ENCODE measurements around the gene FGF14. TPM values are rescaled to one million over a fixed set of nuclear protein-coding genes. Genes with fewer than 3 reads are reported as not detected.

Gene FGF14
- total RNA-seq, 2 experiments from 2014 or later: not detected

- intact Hi-C loops (cut with DNase I, micrococcal nuclease): no loop called here
- Mint-ChIP-seq H3K4me1 (no peaks in the 10 kb centered on the region), H3K27ac (no peak overlapping the region), H3K9me3 (ENCODE audit: low read depth) (no peaks in the 10 kb centered on the region), H3K4me3 (no peak overlapping the region), H3K27me3 (peaks cover 2% of the 10 kb centered on the region), H3K36me3 (ENCODE audit: low read depth) (no peaks in the 10 kb centered on the region)
- ATAC-seq (no peak), DNase-seq (no peak)
- CTCF ChIA-PET: no interaction called here
- POLR2A ChIA-PET: no interaction called here
Measured at GRCh38 chr13:102302534-102302933, 99.3 kb downstream of the FGF14 start.

- POLR2A ChIA-PET: no interaction called here
- no peaks in the 10 kb centered on the region for H3K9me3 Mint-ChIP-seq (ENCODE audit: low read depth)
- DNase-seq (no peak), ATAC-seq (no peak)
- no peak overlapping the region for H3K4me3 Mint-ChIP-seq
- H3K36me3 Mint-ChIP-seq (ENCODE audit: low read depth): no peaks in the 10 kb centered on the region
- H3K27ac Mint-ChIP-seq: no peak overlapping the region
- no peaks in the 10 kb centered on the region for H3K4me1 Mint-ChIP-seq
- intact Hi-C loops (cut with DNase I, micrococcal nuclease): no loop called here
- CTCF ChIA-PET: no interaction called here
- H3K27me3 Mint-ChIP-seq: peaks cover 2% of the 10 kb centered on the region
Measured at GRCh38 chr13:102300379-102300778, 101.5 kb downstream of the FGF14 start.

GRCh38 chr13:102299366-102299765 is 102.5 kb downstream of the FGF14 start:
- CTCF ChIA-PET: no interaction called here
- intact Hi-C loops (cut with DNase I, micrococcal nuclease): no loop called here

GRCh38 chr13:102298051-102298450 is 103.8 kb downstream of the FGF14 start:
- intact Hi-C loops (cut with DNase I, micrococcal nuclease): no loop called here
- ChIA-PET POLR2A (no interaction called here), CTCF (no interaction called here)
- Mint-ChIP-seq H3K27me3 (peaks cover 2% of the 10 kb centered on the region), H3K36me3 (ENCODE audit: low read depth) (no peaks in the 10 kb centered on the region), H3K4me3 (no peak overlapping the region), H3K27ac (no peak overlapping the region), H3K4me1 (no peaks in the 10 kb centered on the region), H3K9me3 (ENCODE audit: low read depth) (no peaks in the 10 kb centered on the region)
- DNase-seq (no peak), ATAC-seq (no peak)

More at GRCh38 chr13:102299366-102299765, 102.5 kb downstream of the FGF14 start:
- Mint-ChIP-seq H3K27ac (no peak overlapping the region), H3K36me3 (ENCODE audit: low read depth) (no peaks in the 10 kb centered on the region), H3K9me3 (ENCODE audit: low read depth) (no peaks in the 10 kb centered on the region), H3K4me1 (no peaks in the 10 kb centered on the region), H3K27me3 (peaks cover 2% of the 10 kb centered on the region), H3K4me3 (no peak overlapping the region)
- DNase-seq (no peak), ATAC-seq (no peak)
- POLR2A ChIA-PET: no interaction called here

GRCh38 chr13:102295316-102296048 is 106.4 kb downstream of the FGF14 start:
- Mint-ChIP-seq H3K27me3 (peaks cover 2% of the 10 kb centered on the region), H3K9me3 (ENCODE audit: low read depth) (no peaks in the 10 kb centered on the region), H3K36me3 (ENCODE audit: low read depth) (no peaks in the 10 kb centered on the region), H3K4me3 (no peak overlapping the region), H3K27ac (no peak overlapping the region), H3K4me1 (no peaks in the 10 kb centered on the region)
- ChIA-PET CTCF (no interaction called here), POLR2A (no interaction called here)
- ATAC-seq: no peak
- intact Hi-C loops (cut with DNase I, micrococcal nuclease): no loop called here
- no peak for DNase-seq

- Mint-ChIP-seq H3K27ac (no peak overlapping the region), H3K4me3 (no peak overlapping the region), H3K27me3 (no peaks in the 10 kb centered on the region), H3K36me3 (ENCODE audit: low read depth) (no peaks in the 10 kb centered on the region), H3K4me1 (no peaks in the 10 kb centered on the region), H3K9me3 (ENCODE audit: low read depth) (no peaks in the 10 kb centered on the region)
- ATAC-seq (no peak), DNase-seq (no peak)
- POLR2A ChIA-PET: no interaction called here
- intact Hi-C loops (cut with DNase I, micrococcal nuclease): no loop called here
- CTCF ChIA-PET: no interaction called here
Measured at GRCh38 chr13:102294407-102295018, 107.3 kb downstream of the FGF14 start.

GRCh38 chr13:102293723-102294122 is 108.1 kb downstream of the FGF14 start:
- Mint-ChIP-seq H3K36me3 (ENCODE audit: low read depth) (no peaks in the 10 kb centered on the region), H3K27me3 (no peaks in the 10 kb centered on the region), H3K4me3 (no peak overlapping the region), H3K9me3 (ENCODE audit: low read depth) (no peaks in the 10 kb centered on the region), H3K27ac (no peak overlapping the region), H3K4me1 (no peaks in the 10 kb centered on the region)
- no peak for DNase-seq
- ATAC-seq: no peak
- ChIA-PET CTCF (no interaction called here), POLR2A (no interaction called here)
- intact Hi-C loops (cut with DNase I, micrococcal nuclease): no loop called here

- intact Hi-C loops (cut with DNase I, micrococcal nuclease): no loop called here
- no peaks in the 10 kb centered on the region for H3K27me3 Mint-ChIP-seq
- ATAC-seq (no peak), DNase-seq (no peak)
- no peaks in the 10 kb centered on the region for H3K36me3 Mint-ChIP-seq (ENCODE audit: low read depth)
- no peaks in the 10 kb centered on the region for H3K4me1 Mint-ChIP-seq
- H3K9me3 Mint-ChIP-seq (ENCODE audit: low read depth): no peaks in the 10 kb centered on the region
- H3K4me3 Mint-ChIP-seq: no peak overlapping the region
- no peak overlapping the region for H3K27ac Mint-ChIP-seq
- CTCF ChIA-PET: no interaction called here
- POLR2A ChIA-PET: no interaction called here
Measured at GRCh38 chr13:102291587-102292218, 110.1 kb downstream of the FGF14 start.

- CTCF ChIA-PET: interaction anchor here (0.8 kb wide), 1 partner anchor 325 kb away, joined by 3 read pairs; no protein-coding TSS in a partner anchor
- DNase-seq (no peak), ATAC-seq (no peak)
- no peak overlapping the region for H3K4me3 Mint-ChIP-seq
- peaks cover 2% of the 10 kb centered on the region for H3K27me3 Mint-ChIP-seq
- no peak overlapping the region for H3K27ac Mint-ChIP-seq
- H3K9me3 Mint-ChIP-seq (ENCODE audit: low read depth): no peaks in the 10 kb centered on the region
- H3K36me3 Mint-ChIP-seq (ENCODE audit: low read depth): no peaks in the 10 kb centered on the region
- intact Hi-C loops (cut with DNase I, micrococcal nuclease): no loop called here
- H3K4me1 Mint-ChIP-seq: no peaks in the 10 kb centered on the region
- POLR2A ChIA-PET: no interaction called here
Measured at GRCh38 chr13:102289606-102290005, 112.2 kb downstream of the FGF14 start.

GRCh38 chr13:102286326-102286725 is 115.5 kb downstream of the FGF14 start:
- CTCF ChIA-PET: no interaction called here
- intact Hi-C loops (cut with DNase I, micrococcal nuclease): no loop called here
- ATAC-seq: no peak

GRCh38 chr13:102280366-102280765 is 121.5 kb downstream of the FGF14 start:
- POLR2A ChIA-PET: no interaction called here
- no peak for ATAC-seq

More at GRCh38 chr13:102286326-102286725, 115.5 kb downstream of the FGF14 start:
- POLR2A ChIA-PET: no interaction called here
- no peaks in the 10 kb centered on the region for H3K36me3 Mint-ChIP-seq (ENCODE audit: low read depth)
- H3K27me3 Mint-ChIP-seq: peaks cover 7% of the 10 kb centered on the region
- no peaks in the 10 kb centered on the region for H3K9me3 Mint-ChIP-seq (ENCODE audit: low read depth)
- no peaks in the 10 kb centered on the region for H3K4me1 Mint-ChIP-seq
- DNase-seq: no peak
- H3K4me3 Mint-ChIP-seq: no peak overlapping the region
- H3K27ac Mint-ChIP-seq: no peak overlapping the region

GRCh38 chr13:102277286-102277685 is 124.6 kb downstream of the FGF14 start:
- H3K27ac Mint-ChIP-seq: no peak overlapping the region
- no peaks in the 10 kb centered on the region for H3K9me3 Mint-ChIP-seq (ENCODE audit: low read depth)
- H3K4me1 Mint-ChIP-seq: no peaks in the 10 kb centered on the region
- intact Hi-C loops (cut with DNase I, micrococcal nuclease): no loop called here
- H3K4me3 Mint-ChIP-seq: no peak overlapping the region
- H3K36me3 Mint-ChIP-seq (ENCODE audit: low read depth): no peaks in the 10 kb centered on the region
- CTCF ChIA-PET: interaction anchor here (0.5 kb wide), 1 partner anchor 519 kb away, joined by 3 read pairs; no protein-coding TSS in a partner anchor
- no peak for DNase-seq
- peaks cover 18% of the 10 kb centered on the region for H3K27me3 Mint-ChIP-seq
- POLR2A ChIA-PET: no interaction called here
- no peak for ATAC-seq

More at GRCh38 chr13:102280366-102280765, 121.5 kb downstream of the FGF14 start:
- no peak for DNase-seq
- no peak overlapping the region for H3K4me3 Mint-ChIP-seq
- intact Hi-C loops (cut with DNase I, micrococcal nuclease): no loop called here
- CTCF ChIA-PET: interaction anchor here (0.7 kb wide), 1 partner anchor 120 kb away, joined by 3 read pairs; no protein-coding TSS in a partner anchor
- H3K9me3 Mint-ChIP-seq (ENCODE audit: low read depth): no peaks in the 10 kb centered on the region
- H3K27me3 Mint-ChIP-seq: peaks cover 20% of the 10 kb centered on the region
- no peaks in the 10 kb centered on the region for H3K4me1 Mint-ChIP-seq
- no peak overlapping the region for H3K27ac Mint-ChIP-seq
- no peaks in the 10 kb centered on the region for H3K36me3 Mint-ChIP-seq (ENCODE audit: low read depth)

Measured in activated CD4-positive, alpha-beta T cell treated with anti-CD3 and anti-CD28 coated beads for 36 hours (primary cell).